Middle frontal gyrus (tissue), 1 donor: ENCODE results near the gene RAX2.
"Not testable (repeated sequence)": the region's sequence is repeated elsewhere in the genome, so short reads cannot be mapped to it uniquely, and the experiment has no call there.

Experiments
- DNase-seq: peaks from one replicate; pipeline ENCODE4 v3.0.0-alpha.2; 2015; ENCODE audit warnings: low spot score; ENCODE audit errors: extremely low spot score

Gene RAX2

GRCh38 chr19:3760871-3761361 lies 11.1 kb downstream of the RAX2 start:
- no peak for DNase-seq

DNA sequence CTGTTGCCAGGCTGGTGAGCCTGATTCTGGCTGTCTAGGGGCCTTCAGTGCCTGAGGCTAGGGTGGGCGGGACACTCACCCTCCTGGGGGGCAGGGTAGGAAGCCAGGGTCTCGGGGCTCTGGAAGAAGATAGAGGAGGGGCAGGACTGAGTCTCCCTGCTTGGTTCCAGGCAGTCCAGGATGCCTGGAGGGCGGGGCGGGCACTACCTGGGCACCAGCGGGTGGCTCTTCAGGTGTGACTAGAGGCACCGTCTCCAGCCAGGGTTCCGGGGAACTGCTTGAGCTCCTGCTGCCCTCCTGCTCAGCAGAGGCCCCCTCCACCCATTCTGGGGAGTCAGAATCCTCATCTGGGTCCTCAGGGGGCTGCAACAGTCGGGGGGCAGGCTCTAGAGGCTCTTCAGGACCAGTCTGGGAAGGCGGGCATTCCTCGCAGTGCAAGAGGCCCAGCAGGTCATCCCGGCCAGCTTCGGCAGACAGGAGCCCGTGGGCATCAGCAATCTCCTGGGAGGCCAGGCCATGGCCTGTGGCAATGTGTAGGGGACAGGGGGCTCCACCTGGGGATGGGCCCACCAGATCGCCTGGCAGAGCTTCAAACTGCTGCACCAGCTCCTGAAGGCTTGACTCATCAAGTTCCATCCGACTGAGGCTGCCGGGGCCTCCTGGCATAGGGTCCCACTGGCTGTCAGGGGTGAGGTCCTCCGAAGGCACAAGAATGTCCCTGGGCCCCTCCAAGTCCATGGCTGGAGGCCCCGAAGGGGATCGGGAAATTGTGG lies 12.4 kb downstream of the RAX2 start:
- no peak for DNase-seq

- DNase-seq: not testable (repeated sequence)
Observed at GRCh38 chr19:3758297-3758696, 13.7 kb downstream of the RAX2 start.

DNA sequence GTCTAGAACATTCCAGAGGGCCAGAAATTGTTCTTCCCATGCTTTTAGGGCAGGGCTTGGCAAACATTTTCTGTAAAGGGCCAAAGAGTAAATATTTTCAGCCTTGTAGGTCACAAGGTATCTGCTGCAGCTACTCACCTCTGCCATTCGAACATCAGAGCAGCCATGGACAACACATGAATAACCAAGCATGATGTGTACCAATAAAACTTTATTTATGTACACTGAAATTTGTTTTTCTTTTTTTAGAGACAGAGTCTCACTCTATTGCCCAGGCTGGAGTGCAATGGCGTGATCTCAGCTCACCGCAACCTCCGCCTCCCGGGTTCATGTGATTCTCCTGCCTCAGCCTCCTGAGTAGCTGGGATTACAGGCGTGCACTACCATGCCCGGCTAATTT lies 14.3 kb downstream of the RAX2 start:
- not testable (repeated sequence) for DNase-seq

GRCh38 chr19:3753631-3754410 lies 18.2 kb downstream of the RAX2 start:
- DNase-seq: no peak

GRCh38 chr19:3752492-3752891 lies 19.5 kb downstream of the RAX2 start:
- DNase-seq: no peak

- DNase-seq: no peak
Observed at GRCh38 chr19:3751236-3751635, 20.8 kb downstream of the RAX2 start.

DNA sequence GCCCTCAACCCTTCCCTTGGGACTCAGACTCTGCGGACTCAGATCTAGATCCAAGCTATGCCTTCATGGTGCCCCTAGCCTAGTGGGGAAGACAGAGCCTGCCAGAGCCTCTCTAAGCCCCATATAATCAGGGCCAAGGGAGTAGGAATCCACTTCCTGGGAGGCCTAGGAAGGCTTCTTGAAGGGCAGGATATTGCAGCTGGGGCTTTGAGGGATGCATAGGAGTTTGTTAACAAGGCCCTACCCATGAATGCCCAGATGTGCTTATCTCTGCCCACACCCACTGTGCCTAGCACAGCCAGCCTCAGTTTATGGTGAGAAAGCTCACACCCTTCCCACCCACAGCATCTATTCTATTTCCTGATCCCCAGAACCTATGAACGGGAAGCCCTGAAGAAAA lies 21.8 kb downstream of the RAX2 start:
- no peak for DNase-seq

DNA sequence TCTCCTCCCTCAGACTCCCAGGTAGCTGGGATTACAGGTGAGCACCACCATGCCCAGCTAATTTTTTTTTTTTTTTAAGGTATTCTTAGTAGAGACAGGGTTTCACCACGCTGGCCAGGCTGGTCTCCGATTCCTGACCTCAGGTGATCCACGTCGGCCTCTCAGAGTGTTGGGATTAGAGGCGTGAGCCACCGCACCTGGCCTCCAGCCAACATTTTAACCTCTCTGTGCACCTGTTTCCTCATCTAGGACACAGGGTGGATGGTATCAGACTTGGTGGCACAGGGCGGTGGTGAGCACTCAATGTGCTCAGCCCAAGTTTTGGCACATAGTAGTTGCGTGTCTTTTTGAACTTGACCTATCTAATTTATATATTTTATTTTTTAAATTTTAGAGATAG lies 23.1 kb downstream of the RAX2 start:
- no peak for DNase-seq

- no peak for DNase-seq
Observed at GRCh38 chr19:3746371-3747056, 25.5 kb downstream of the RAX2 start.

DNA sequence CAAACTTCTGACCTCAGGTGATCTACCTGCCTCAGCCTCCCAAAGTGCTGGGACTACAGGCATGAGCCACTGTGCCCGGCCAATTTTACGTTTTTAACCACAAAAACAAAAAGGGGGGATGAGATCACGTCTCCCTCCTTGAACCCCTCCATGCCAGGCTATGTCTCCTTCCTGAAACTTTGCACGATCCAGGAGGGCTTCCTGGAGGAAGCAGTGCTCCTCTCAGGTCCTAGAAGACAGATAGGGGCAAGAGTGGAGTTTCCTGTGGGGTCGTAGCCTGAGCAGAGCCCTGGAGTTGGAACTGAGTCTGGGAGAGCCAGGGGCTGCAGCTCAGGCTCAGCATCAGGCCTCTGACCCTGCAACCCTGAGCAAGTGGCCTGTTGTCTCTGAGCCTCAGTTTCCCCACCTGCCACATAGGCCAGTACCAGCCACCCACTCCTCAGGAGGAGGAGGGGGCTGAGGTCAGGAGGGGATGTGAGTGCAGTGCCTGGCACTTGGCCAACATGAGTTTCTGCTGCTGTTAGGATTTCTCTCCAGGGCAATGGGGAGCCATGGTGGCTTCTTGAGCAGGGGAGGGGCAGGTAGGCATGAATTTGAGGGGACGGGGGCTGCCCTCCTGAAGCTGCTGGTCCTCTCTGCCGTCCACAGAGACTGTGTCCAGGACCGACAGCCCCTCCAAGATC lies 26.5 kb downstream of the RAX2 start:
- DNase-seq: no peak

DNA sequence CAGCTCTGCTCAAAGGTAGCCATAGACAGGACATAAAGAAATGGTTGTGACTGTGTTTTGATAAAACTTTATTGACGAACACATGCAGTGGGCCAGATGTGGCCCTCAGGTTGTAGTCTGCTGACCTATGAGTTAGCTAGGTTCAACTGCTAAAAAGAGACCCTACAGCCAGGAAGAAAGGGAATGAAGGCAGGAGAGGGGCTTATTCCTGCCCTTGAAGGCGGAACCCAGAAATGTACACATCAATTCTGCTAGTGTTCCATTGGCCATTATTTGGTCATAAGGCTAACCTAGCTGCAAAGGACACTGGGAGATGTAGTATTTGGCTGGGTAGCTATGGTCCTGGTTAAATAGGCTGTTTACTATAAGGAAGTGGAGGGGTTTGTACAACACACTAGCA lies 28.5 kb downstream of the RAX2 start:
- no peak for DNase-seq

- DNase-seq: no peak
Observed at GRCh38 chr19:3740431-3740830, 31.6 kb downstream of the RAX2 start.

DNA sequence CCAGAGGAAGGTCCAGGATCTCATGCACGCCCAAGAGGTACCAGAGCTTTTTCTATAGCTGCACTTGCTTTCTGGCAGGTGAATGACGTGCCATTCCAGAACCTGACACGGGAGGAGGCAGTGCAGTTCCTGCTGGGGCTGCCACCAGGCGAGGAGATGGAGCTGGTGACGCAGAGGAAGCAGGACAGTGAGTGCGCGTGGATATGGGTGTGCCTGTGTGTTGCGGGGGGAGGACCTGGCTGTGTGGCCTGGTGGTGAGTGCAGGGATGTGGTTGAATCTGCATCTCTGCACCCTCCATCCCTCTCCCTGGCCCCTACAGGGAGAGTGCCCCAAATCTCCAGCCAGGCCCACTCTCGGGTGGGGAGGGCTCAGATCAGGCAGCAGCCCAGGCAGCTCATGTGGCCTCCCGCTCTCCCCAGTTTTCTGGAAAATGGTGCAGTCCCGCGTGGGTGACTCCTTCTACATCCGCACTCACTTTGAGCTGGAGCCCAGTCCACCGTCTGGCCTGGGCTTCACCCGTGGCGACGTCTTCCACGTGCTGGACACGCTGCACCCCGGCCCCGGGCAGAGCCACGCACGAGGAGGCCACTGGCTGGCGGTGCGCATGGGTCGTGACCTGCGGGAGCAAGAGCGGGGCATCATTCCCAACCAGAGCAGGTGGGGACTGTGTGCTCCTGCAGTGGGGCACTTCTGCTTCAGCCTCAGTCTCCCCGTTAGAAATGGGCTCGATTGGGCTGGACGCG lies 33.4 kb downstream of the RAX2 start:
- DNase-seq: no peak

DNA sequence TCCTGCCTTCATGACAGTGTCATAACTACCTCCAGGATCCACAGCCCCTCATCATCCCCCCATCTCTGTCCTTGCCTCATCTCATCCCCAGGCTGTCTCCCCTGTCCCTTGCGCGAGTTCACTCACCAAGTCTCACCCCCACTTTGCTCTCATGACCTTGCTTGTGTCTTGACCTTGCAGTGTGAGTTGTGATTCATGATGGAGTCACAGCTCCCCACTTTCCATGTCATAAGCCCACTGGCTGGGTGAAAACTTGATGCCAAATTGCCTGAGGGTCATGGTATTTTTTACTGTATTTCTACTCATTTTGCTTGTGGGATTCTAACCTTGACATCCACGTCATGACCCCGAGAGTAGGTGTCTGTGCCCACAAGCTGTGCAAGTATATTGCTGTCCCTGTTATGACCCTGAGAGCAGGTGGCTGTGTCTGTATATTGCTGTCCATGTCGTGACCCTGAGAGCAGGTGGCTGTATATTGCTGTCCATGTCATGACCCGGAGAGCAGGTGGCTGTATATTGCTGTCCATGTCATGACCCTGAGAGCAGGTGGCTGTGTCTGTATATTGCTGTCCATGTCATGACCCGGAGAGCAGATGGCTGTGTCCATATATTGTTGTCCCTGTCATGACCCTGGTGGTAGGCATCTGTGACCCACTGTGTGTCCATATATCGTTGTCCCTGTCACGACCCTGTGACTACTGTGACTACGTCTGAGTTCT lies 34.4 kb downstream of the RAX2 start:
- DNase-seq: no peak

DNA sequence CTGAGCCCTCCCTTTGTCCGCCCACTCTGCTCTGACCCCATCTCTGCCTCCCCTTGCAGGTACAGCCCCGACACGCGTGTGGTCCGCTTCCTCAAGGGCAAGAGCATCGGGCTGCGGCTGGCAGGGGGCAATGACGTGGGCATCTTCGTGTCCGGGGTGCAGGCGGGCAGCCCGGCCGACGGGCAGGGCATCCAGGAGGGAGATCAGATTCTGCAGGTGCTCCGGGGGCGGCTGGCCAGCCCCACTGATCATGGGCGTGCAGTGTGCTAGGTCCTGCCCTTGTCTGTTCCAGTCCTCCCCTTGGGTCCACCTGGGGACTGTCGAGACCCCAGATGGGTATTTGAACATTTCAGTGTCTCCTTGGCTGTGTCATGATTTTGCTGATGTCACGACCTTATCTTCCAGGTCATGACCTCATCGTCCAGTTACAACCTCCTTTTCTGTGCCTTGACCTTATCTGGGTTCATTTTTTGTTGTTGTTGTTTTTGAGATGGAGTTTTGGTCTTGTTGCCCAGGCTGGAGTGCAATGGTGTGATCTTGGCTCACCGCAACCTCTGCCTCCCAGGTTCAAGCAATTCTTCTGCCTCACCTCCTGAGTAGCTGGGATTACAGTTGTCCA lies 35.8 kb downstream of the RAX2 start:
- no peak for DNase-seq

GRCh38 chr19:3734310-3734600 lies 37.8 kb downstream of the RAX2 start:
- no peak for DNase-seq

DNA sequence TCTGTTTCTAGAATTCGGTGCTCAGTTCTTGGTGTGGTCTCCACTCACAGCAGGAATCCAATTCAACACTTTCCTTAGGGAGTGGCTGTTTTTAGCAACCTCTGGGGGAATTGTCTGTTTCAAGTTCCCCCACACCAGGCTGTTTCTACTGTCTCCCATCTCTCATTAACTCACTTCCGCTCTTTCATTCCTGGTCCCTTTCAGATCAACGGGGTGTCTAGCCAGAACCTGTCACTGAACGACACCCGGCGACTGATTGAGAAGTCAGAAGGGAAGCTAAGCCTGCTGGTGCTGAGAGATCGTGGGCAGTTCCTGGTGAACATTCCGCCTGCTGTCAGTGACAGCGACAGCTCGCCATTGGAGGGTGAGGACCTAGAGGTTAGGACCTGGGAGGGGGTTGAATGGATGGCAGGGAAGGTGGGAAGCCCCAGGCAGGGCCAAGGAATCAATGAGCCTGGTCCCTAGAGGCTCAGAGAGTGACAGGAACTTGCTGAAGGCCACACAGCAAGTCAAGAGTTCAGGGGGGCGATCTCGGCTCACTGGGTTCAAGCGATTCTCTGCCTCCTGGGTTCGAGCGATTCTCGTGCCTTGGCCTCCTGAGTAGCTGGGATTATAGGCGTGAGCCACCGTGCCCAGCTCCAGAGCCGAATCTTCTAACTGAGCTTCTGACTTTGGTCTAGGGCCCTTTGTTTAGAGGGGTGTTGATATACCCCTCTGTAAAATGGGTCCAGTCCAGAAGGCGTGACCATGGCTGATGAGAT lies 38.3 kb downstream of the RAX2 start:
- no peak for DNase-seq

- DNase-seq: no peak
Observed at GRCh38 chr19:3732108-3732507, 39.9 kb downstream of the RAX2 start.
